HAP-1 (cell line): ENCODE results near the gene SLC27A6.

Experiments used
- DNase-seq, 2 experiments: peaks; one replicate each; pipeline ENCODE4 v3.0.0-alpha.2; 2016 to 2020; ENCODE audit warnings: low spot score in 2 of 2
- H3K27me3 ChIP-seq: fragments of 250-450 bp; sonication (Bioruptor Pico); 2 replicates; pipeline ENCODE4 v1.5.1; 2020; ENCODE audit warnings: low read depth, mild to moderate bottlenecking, moderate library complexity
- H3K36me3 ChIP-seq: fragments of 250-450 bp; sonication (Bioruptor Pico); replicated peaks from 2 replicates; pipeline ENCODE4 v1.5.1; 2020; ENCODE audit warnings: mild to moderate bottlenecking
- H3K4me1 ChIP-seq: fragments of 250-450 bp; sonication (Bioruptor Pico); 2 replicates; pipeline ENCODE4 v1.5.1; 2020; ENCODE audit warnings: mild to moderate bottlenecking
- H3K4me3 ChIP-seq: fragments of 250-450 bp; sonication (Bioruptor Pico); 2 replicates; pipeline ENCODE4 v1.5.1; 2020; ENCODE audit warnings: mild to moderate bottlenecking, moderate library complexity
- H3K9me3 ChIP-seq: fragments of 250-450 bp; sonication (Bioruptor Pico); 2 replicates; pipeline ENCODE4 v1.5.1; 2020; ENCODE audit warnings: mild to moderate bottlenecking, moderate library complexity
- in situ Hi-C: fragments of 300-500 bp; cut with MboI; formaldehyde crosslinking; loops from 3 replicates; pipeline ENCODE4 v1.14.3; 2020; ENCODE audit warnings: low sequenced_read_pairs, inconsistent platforms, mixed read lengths

The SLC27A6 gene

DNA sequence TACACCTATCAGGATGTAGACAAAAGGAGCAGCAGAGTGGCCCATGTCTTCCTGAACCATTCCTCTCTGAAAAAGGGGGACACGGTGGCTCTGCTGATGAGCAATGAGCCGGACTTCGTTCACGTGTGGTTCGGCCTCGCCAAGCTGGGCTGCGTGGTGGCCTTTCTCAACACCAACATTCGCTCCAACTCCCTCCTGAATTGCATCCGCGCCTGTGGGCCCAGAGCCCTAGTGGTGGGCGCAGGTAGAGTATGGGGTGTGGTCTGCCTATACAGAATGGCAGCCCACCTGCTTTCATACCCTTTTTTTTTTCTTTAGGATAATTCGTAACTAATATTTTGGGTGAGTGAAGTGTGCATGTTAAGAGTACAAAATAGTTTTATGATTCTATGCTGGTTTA, 1.1 kb downstream of the SLC27A6 start:
- in situ Hi-C loops = no loop called here
- DNase-seq = no peak

DNA sequence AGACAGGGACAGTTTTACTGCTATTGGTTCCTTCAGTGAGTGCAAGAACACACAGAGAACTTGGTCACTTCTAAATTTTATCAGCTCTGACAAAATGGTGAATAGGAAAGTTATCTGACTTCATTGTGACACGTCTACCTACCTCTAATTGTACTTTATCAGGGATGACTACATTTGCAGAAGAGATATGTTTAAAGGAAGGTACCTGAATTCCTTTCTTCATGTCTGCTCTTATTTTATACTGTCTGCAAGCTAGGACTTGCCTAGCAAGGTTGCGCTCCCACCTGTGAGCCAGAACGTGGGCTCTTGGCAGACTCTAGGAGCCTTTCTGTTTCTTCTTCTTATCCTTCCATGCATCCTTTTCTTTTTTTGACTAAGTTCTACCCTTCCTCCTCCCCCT, 1.6 kb downstream of the SLC27A6 start:
- no peaks in the 10 kb centered on the region for H3K9me3 ChIP-seq
- H3K4me1 ChIP-seq = peaks cover 3% of the 10 kb centered on the region; the same call in 1 of the 2 replicates
- no peak for DNase-seq
- in situ Hi-C loops = no loop called here
- H3K27me3 ChIP-seq = no peaks in the 10 kb centered on the region
- no peaks in the 10 kb centered on the region for H3K36me3 ChIP-seq
- H3K4me3 ChIP-seq = no peak overlapping the region

More for the DNA sequence above, 1.1 kb downstream of the SLC27A6 start:
- Histone ChIP-seq H3K36me3 (no peaks in the 10 kb centered on the region), H3K4me3 (no peak overlapping the region), H3K27me3 (no peaks in the 10 kb centered on the region), H3K4me1 (peaks cover 3% of the 10 kb centered on the region; the same call in 1 of the 2 replicates), H3K9me3 (no peaks in the 10 kb centered on the region)

DNA sequence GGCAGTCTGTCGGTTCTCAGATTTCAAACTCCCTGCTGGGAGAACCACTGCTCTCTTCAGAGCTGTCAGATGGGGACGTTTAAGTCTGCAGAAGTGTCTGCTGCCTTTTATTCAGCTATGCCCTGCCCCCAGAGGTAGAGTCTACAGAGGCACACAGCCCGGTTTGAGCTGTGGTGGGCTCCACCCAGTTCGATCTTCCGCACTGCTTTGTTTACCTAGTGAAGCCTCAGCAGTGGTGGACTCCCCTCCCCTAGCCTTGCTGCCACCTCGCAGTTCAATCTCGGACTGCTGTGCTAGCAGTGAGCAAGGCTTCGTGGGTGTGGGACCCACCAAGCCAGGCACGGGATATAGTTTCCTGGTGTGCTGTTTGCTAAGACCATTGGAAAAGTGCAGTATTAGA, 8.0 kb downstream of the SLC27A6 start:
- in situ Hi-C loops = no loop called here
- H3K36me3 ChIP-seq = no peaks in the 10 kb centered on the region
- no peak overlapping the region for H3K4me3 ChIP-seq
- no peaks in the 10 kb centered on the region for H3K27me3 ChIP-seq
- H3K9me3 ChIP-seq = no peaks in the 10 kb centered on the region; the same call in 1 of the 2 replicates
- H3K4me1 ChIP-seq = no peaks in the 10 kb centered on the region
- no peak for DNase-seq

DNA sequence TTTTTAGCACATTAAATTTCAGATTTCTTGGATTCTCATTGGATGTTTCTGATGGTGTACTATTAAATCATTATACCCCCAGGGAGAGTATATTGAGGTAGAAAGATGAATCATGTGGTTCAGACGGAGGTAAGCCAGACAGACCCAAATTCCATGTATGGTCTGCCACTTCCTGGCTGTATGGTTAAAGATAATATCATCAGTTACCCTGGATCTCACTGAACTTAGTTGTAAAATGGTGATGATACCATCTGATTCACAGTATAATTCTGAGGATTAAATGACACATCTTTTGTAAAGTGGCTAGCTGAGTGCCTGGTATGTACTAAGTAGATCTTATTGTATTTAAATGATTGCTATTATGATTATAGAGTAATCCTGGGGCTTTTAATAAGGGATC, 9.3 kb downstream of the SLC27A6 start:
- no peaks in the 10 kb centered on the region; the same call in 1 of the 2 replicates for H3K9me3 ChIP-seq
- H3K4me3 ChIP-seq = no peak overlapping the region
- H3K36me3 ChIP-seq = no peaks in the 10 kb centered on the region
- in situ Hi-C loops = no loop called here
- H3K4me1 ChIP-seq = no peaks in the 10 kb centered on the region
- no peak for DNase-seq
- no peaks in the 10 kb centered on the region for H3K27me3 ChIP-seq

DNA sequence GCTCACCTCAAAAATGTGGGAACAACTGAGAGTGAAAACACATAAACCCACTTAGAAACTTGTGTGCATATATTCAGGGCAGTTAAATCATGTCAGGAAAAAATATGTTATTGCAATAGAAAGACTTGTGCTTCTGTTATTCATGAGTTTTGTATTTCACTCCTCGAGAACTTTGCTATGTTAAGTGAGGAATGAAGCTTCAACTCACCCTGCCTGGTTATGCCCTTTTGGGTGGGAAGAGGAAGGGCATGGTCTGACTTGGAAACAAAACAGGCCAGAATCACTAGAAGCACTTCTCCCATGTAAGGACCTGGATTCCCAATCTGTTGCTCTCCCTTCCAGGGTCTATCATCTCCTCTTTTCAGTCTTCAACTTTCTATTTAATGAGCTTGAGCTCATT, 14.5 kb downstream of the SLC27A6 start:
- no peaks in the 10 kb centered on the region for H3K36me3 ChIP-seq
- no peaks in the 10 kb centered on the region; the same call in 1 of the 2 replicates for H3K9me3 ChIP-seq
- no peak overlapping the region for H3K4me3 ChIP-seq
- in situ Hi-C loops = no loop called here
- no peaks in the 10 kb centered on the region for H3K27me3 ChIP-seq
- no peak for DNase-seq
- H3K4me1 ChIP-seq = no peaks in the 10 kb centered on the region

DNA sequence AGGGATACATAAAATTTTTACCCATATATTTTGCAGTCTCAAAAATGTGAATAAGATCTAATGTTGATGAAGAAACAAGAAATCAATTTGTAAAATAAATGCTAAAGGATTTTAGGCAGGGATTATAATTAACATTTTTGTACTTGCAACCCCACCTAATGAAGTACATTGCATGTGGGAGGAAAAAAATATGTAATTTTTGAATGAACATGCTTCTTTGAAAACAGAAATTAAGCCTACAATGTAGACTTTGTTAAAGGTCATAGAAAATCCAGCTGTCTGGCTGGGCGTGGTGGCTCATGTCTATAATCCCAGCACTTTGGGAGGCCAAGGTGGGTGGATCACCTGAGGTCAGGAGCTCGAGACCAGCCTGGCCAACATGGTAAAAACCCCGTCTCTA, 15.6 kb downstream of the SLC27A6 start:
- H3K4me3 ChIP-seq = no peak overlapping the region
- H3K27me3 ChIP-seq = no peaks in the 10 kb centered on the region
- no peaks in the 10 kb centered on the region for H3K36me3 ChIP-seq
- no peaks in the 10 kb centered on the region for H3K4me1 ChIP-seq
- no peaks in the 10 kb centered on the region for H3K9me3 ChIP-seq
- DNase-seq = no peak
- in situ Hi-C loops = no loop called here

DNA sequence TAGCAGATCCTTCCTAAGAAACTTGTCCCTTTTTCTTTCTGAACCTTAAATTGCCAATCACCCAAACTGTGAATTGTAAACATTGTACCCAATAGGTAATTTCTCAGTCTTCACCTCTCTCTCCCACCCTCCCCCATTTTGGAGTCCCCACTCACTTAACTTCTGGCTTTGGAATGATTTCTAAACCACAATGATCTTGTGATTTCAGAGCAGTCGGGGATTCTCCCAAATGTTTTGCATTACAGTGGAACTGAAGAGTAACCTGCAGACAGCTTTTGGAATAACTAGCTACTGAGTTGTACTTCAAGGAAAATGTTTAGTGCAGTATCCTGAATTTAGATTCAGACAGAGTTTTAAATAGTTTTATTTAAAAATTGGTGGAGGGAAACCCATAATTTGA, 19.2 kb downstream of the SLC27A6 start:
- H3K27me3 ChIP-seq = no peaks in the 10 kb centered on the region
- H3K4me3 ChIP-seq = no peak overlapping the region
- in situ Hi-C loops = no loop called here
- H3K36me3 ChIP-seq = no peaks in the 10 kb centered on the region
- H3K4me1 ChIP-seq = no peaks in the 10 kb centered on the region
- no peak for DNase-seq
- no peaks in the 10 kb centered on the region for H3K9me3 ChIP-seq

DNA sequence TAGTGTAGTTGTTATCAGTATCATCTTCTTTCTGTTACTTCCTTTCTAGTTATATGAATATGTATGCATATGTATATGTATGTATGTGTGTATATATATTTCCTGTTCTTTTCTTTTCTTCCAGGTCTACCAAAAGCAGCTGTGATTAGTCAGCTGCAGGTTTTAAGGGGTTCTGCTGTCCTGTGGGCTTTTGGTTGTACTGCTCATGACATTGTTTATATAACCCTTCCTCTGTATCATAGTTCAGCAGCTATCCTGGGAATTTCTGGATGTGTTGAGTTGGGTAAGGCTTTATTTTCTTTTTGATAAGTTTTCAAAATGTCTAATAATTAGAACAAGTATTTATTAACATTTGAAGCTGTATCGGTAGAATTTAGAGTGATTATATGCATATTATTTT, 23.2 kb downstream of the SLC27A6 start:
- Histone ChIP-seq H3K36me3 (no peaks in the 10 kb centered on the region), H3K27me3 (no peaks in the 10 kb centered on the region), H3K4me3 (no peak overlapping the region), H3K9me3 (no peaks in the 10 kb centered on the region), H3K4me1 (no peaks in the 10 kb centered on the region)
- in situ Hi-C loops = no loop called here
- no peak for DNase-seq

DNA sequence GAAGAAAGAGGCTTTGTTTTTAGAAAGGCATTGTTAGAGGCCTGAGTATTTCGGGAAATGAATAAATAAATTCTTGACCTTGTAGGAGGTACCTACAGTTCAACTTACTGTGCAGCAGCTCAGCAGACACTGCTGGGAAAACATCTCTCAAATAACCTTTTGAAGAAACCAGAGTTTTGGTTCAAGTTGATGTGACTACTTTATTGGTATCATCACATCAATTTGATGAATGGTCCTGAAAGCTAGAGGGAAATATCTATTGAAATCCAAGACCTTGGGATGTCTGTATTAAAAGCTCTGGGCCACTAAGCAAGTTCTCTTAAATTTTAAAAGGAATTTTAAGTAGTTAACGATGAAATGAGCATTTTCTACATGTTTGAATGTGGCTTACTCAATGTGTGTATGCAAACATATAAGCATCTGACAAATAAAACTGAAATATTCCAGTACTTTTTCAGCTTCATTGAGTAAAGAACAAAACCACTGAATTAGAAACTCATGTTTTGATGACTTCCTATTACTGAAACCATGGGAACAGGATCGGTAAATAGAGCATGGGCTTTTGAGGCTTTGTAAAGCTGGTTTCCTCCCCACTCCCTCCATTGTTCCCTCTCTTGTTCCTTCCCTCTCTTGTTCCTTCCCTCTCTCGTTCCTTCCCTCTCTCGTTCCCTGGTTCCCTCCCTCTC, 36.7 kb downstream of the SLC27A6 start:
- in situ Hi-C loops = no loop called here
- DNase-seq = no peak

DNA sequence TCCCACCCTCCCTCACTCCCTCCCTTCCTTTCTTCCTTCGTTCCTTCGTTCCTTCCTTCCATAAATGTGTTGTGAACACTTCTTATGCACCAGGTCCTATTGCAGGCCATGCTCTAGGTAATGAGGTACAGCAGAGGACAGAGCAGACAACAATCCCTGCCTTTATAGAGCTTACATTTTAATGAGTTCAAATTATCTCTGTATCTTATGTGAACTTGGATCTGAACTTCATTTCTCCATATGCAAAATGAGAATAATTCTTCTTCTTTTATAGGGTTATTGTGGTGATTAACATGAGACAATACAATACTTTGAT, 37.2 kb downstream of the SLC27A6 start:
- in situ Hi-C loops = no loop called here
- H3K4me1 ChIP-seq = no peaks in the 10 kb centered on the region
- no peak for DNase-seq
- no peak overlapping the region for H3K4me3 ChIP-seq
- no peaks in the 10 kb centered on the region for H3K27me3 ChIP-seq
- no peaks in the 10 kb centered on the region for H3K9me3 ChIP-seq
- no peaks in the 10 kb centered on the region for H3K36me3 ChIP-seq

More for the DNA sequence above, 36.7 kb downstream of the SLC27A6 start:
- Histone ChIP-seq H3K4me1 (no peaks in the 10 kb centered on the region), H3K36me3 (no peaks in the 10 kb centered on the region), H3K27me3 (no peaks in the 10 kb centered on the region), H3K9me3 (no peaks in the 10 kb centered on the region), H3K4me3 (no peak overlapping the region)

DNA sequence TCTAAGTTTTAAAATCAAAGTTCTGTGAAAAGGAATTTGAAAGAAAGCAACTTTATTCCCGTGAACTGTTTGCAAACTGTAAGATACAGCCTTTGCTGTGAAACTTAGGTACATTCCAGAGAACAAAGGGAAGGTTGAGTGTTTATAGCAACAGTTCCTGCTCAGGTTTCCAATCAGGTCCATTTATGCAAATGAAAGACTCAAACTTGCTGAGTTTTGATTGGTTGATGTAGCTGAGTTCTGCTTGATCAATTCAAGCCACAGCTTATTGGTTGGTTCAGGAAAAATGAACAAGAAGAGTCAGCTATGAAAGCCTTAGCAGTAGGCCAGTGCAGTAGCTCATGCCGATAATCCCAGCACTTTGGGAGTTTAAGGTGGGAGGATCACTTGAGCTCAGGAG, 37.9 kb downstream of the SLC27A6 start:
- Histone ChIP-seq H3K9me3 (no peaks in the 10 kb centered on the region), H3K36me3 (no peaks in the 10 kb centered on the region), H3K4me1 (no peaks in the 10 kb centered on the region), H3K27me3 (no peaks in the 10 kb centered on the region), H3K4me3 (no peak overlapping the region)
- no peak for DNase-seq
- in situ Hi-C loops = no loop called here

DNA sequence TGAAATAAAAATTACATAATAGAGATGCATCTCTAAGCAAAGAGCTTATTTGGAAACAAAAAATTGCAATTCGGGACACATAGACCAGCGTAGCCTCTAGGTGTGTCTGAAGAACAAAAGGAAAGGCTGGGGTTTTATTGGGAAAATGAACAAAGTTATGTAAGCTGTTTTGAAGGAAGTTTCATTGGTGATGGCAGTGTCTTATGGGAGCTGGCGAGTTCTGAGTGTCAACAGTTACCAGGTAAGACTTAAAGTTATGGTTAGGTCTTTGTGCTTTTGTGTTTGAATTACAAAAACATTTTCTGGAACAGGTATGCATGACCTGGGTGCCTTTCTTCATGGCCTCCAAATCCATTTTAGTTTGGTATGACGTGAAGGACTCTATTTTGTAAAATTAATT, 48.9 kb downstream of the SLC27A6 start:
- DNase-seq = no peak
- Histone ChIP-seq H3K4me1 (no peaks in the 10 kb centered on the region), H3K36me3 (no peaks in the 10 kb centered on the region), H3K27me3 (no peaks in the 10 kb centered on the region), H3K4me3 (no peak overlapping the region), H3K9me3 (no peaks in the 10 kb centered on the region)
- in situ Hi-C loops = no loop called here

DNA sequence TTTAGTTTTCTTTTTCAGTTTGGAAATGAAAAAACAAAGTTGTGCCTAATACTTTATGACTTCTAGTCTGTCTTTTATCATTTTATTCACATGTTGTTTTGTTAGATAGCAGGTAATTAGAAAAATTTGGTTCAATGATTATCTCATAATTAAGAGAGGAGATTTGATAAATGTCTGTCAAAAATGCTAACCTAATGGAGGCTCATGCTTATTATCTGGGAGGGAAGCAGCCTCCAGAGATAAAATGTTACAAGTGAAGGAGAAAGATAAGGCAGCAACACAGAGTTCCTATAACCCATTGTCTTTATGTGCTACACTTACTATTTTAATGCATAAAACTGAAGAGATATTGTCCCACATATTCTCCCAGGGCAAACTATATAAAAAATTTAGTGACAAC, 53.5 kb downstream of the SLC27A6 start:
- Histone ChIP-seq H3K27me3 (no peaks in the 10 kb centered on the region), H3K36me3 (no peaks in the 10 kb centered on the region), H3K9me3 (no peaks in the 10 kb centered on the region), H3K4me1 (no peaks in the 10 kb centered on the region), H3K4me3 (no peak overlapping the region)
- in situ Hi-C loops = no loop called here
- no peak for DNase-seq

DNA sequence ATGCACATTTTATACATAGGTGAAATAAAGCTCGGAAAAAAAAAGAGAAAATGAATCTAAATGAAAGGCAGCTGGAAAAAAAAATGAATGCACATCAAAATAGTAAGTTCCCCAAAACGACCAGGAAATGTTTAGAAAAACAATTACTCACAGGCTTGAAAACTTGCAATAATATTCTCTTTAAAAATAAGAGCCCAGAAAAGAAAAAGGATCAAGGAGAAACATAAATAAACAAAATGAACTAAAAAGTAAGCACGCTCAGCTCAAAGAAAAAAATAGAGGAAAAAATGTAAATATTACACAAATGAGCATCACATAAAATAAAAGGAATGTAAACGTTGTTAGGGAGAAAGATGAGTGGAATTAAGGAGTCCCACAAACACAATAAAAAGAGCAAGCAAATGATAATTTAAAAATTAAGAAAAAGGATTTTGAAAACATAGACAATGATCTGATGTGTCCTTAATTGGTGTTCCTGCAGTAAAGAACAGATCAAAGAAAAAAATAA, 54.2 kb downstream of the SLC27A6 start:
- in situ Hi-C loops = no loop called here
- H3K27me3 ChIP-seq = no peaks in the 10 kb centered on the region
- H3K4me1 ChIP-seq = no peaks in the 10 kb centered on the region
- DNase-seq = no peak
- H3K36me3 ChIP-seq = no peaks in the 10 kb centered on the region
- no peaks in the 10 kb centered on the region for H3K9me3 ChIP-seq
- no peak overlapping the region for H3K4me3 ChIP-seq

DNA sequence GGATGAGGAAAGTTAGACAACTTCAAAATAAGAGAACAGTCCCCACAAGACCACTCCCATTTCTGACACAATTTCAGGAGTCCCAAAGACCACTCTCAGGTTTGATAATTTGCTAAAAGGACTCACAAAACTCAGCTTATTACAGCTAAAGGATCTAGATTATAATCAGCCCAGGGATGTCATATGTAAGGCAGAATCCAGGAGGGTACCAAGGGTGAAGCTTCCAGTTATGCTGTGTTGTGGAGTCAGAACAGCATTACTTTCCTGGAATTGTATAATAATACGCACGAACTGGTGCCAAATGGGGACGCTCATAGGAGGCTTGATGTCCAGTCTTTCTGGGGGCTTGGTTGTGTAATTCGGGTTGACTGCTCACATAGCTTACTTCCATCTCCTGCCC, 55.4 kb downstream of the SLC27A6 start:
- in situ Hi-C loops = no loop called here
- no peaks in the 10 kb centered on the region for H3K4me1 ChIP-seq
- no peak for DNase-seq
- no peaks in the 10 kb centered on the region for H3K9me3 ChIP-seq
- H3K4me3 ChIP-seq = no peak overlapping the region
- no peaks in the 10 kb centered on the region for H3K36me3 ChIP-seq
- no peaks in the 10 kb centered on the region for H3K27me3 ChIP-seq
